IPS-18c (cell line): ENCODE measurements around the gene SEM1.
A peak's percentile ranks its signal among the peaks of the same experiment; 100 is the strongest.
"Not testable (repeated sequence)": the region's sequence is repeated elsewhere in the genome, so short reads cannot be mapped to it uniquely, and the experiment has no call there.

ENCODE experiments used
- H3K4me3 ChIP-seq: 2 replicates; pipeline ENCODE4 v1.7.0; 2013; ENCODE audit warnings: low read depth, mild to moderate bottlenecking, low read length, moderate library complexity; ENCODE audit not compliant: insufficient read depth
- H3K9me3 ChIP-seq: one replicate; pipeline ENCODE4 v1.6.1; 2013; ENCODE audit warnings: mild to moderate bottlenecking, low read length, moderate library complexity; ENCODE audit not compliant: control insufficient read depth, insufficient read depth

Gene SEM1

GRCh38 chr7:96713037-96713436 is 3.4 kb upstream of the SEM1 start:
- Histone ChIP-seq H3K4me3 (no peak overlapping the region), H3K9me3 (peaks cover 8% of the 10 kb centered on the region)

GRCh38 chr7:96710544-96710943 is 898 bp upstream of the SEM1 start:
- no peak overlapping the region for H3K4me3 ChIP-seq
- peaks cover 8% of the 10 kb centered on the region for H3K9me3 ChIP-seq

GRCh38 chr7:96708872-96709271 is 774 bp downstream of the SEM1 start:
- Histone ChIP-seq H3K4me3 (peak overlapping the region; percentile 72), H3K9me3 (peaks cover 8% of the 10 kb centered on the region)

- Histone ChIP-seq H3K4me3 (0 out of 2 replicates have a peak overlapping the region, but pooled peaks have one; percentile 72), H3K9me3 (peaks cover 5% of the 10 kb centered on the region)
These were observed 1.5 kb downstream of the SEM1 start for GRCh38 chr7:96707901-96708774.

GRCh38 chr7:96701258-96701657 is 8.4 kb downstream of the SEM1 start:
- Histone ChIP-seq H3K9me3 (no peaks in the 10 kb centered on the region), H3K4me3 (no peak overlapping the region)

- Histone ChIP-seq H3K9me3 (no peaks in the 10 kb centered on the region), H3K4me3 (no peak overlapping the region)
These were observed 9.1 kb downstream of the SEM1 start for GRCh38 chr7:96700516-96700915.

- Histone ChIP-seq H3K4me3 (no peak overlapping the region), H3K9me3 (no peaks in the 10 kb centered on the region)
These were observed 10.3 kb downstream of the SEM1 start for GRCh38 chr7:96699219-96699871.

GRCh38 chr7:96698449-96698848 is 11.2 kb downstream of the SEM1 start:
- not testable (repeated sequence) for H3K9me3 ChIP-seq, H3K4me3 ChIP-seq

- Histone ChIP-seq H3K9me3 (no peaks in the 10 kb centered on the region), H3K4me3 (no peak overlapping the region)
These were observed 11.8 kb downstream of the SEM1 start for GRCh38 chr7:96697822-96698221.

GRCh38 chr7:96695581-96695980 is 14.1 kb downstream of the SEM1 start:
- H3K4me3 ChIP-seq, result no peak overlapping the region

GRCh38 chr7:96694082-96694481 is 15.6 kb downstream of the SEM1 start:
- Histone ChIP-seq H3K9me3 (no peaks in the 10 kb centered on the region), H3K4me3 (no peak overlapping the region)

More at GRCh38 chr7:96695581-96695980, 14.1 kb downstream of the SEM1 start:
- H3K9me3 ChIP-seq, result no peaks in the 10 kb centered on the region

GRCh38 chr7:96691702-96692101 is 17.9 kb downstream of the SEM1 start:
- Histone ChIP-seq H3K9me3 (no peaks in the 10 kb centered on the region), H3K4me3 (no peak overlapping the region)

GRCh38 chr7:96689414-96689813 is 20.2 kb downstream of the SEM1 start:
- no peak overlapping the region for H3K4me3 ChIP-seq
- H3K9me3 ChIP-seq, result no peaks in the 10 kb centered on the region

GRCh38 chr7:96686305-96686704 is 23.3 kb downstream of the SEM1 start:
- no peaks in the 10 kb centered on the region for H3K9me3 ChIP-seq
- H3K4me3 ChIP-seq, result no peak overlapping the region

GRCh38 chr7:96685755-96686154 is 23.9 kb downstream of the SEM1 start:
- no peak overlapping the region for H3K4me3 ChIP-seq
- no peaks in the 10 kb centered on the region for H3K9me3 ChIP-seq

GRCh38 chr7:96685353-96685752 is 24.3 kb downstream of the SEM1 start:
- H3K9me3 ChIP-seq, result no peaks in the 10 kb centered on the region
- H3K4me3 ChIP-seq, result no peak overlapping the region

- Histone ChIP-seq H3K4me3 (no peak overlapping the region), H3K9me3 (no peaks in the 10 kb centered on the region)
These were observed 29.8 kb downstream of the SEM1 start for GRCh38 chr7:96679886-96680285.

GRCh38 chr7:96676919-96677318 is 32.7 kb downstream of the SEM1 start:
- Histone ChIP-seq H3K9me3 (no peaks in the 10 kb centered on the region), H3K4me3 (no peak overlapping the region)
